RCC 7860 (cell line): Measurements from ENCODE around the gene CTSF.
"Not testable (repeated sequence)": the region's sequence is repeated elsewhere in the genome, so short reads cannot be mapped to it uniquely, and the experiment has no call there.

Experiments used
- DNase-seq: peaks from one replicate; pipeline ENCODE4 v3.0.0-alpha.2; 2015; ENCODE audit warnings: low spot score
- FAIRE-seq: peaks from 2 replicates; lab custom pipeline; 2012; peaks lifted over from hg19 to GRCh38; lab: Jason Lieb, UNC

Gene CTSF

DNA sequence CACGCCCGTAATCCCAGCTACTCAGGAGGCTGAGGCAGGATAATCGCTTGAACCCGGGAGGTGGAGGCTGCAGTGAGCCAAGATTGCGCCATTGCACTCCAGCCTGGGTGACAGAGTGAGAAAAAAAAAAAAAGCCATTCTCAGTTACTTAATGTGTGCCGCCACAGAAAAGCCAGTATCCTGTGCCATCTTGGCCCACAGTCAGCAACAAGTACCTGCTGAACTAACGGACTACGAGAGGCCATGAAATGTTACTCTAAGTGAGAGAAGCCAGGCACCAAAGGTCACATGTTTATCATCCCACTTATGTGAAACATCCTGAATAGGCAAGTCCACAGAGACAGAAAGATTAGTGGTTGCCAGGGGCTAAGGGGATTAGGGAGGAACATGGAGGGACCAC is 27.8 kb downstream of the CTSF start:
- DNase-seq, FAIRE-seq: not testable (repeated sequence)

DNA sequence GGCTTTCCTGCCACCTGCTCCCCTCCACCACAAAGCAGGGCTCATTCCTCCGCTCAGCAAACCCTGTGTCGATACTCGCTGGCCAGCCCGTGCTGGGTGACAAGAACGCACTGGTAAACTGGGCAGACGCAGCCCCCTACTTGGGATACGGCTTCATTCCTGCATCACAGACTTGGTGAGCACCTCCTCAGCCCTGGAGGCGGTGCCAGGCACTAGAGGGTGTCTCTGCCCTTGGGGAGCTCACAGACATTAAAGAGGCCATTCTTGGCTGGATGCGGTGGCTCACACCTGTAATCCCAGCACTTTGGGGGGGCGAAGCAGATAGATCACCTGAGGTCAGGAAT is 28.6 kb downstream of the CTSF start:
- DNase-seq (no peak), FAIRE-seq (no peak)

GRCh38 chr11:66539170-66539869 is 29.1 kb downstream of the CTSF start:
- no peak for DNase-seq
- no peak for FAIRE-seq

DNA sequence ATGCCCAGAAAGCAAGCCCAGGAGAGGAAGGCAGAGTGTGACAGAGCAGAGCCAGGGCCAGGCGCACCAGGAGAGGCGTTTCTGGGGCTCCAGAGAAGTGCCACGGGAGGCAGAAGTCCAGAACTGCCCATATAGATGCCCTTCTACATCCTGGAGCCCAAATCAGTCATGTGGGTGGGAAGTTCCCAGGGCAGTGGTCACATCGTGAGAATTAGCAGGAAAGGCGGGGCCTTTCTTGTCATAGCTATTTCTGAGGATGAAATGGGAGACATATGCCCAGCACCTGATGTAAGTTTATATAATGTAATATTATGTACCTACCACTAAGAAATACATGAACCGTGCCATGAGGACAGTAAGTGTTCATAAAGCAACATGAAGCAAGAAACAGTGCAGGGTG is 35.6 kb downstream of the CTSF start:
- DNase-seq (no peak), FAIRE-seq (no peak)

DNA sequence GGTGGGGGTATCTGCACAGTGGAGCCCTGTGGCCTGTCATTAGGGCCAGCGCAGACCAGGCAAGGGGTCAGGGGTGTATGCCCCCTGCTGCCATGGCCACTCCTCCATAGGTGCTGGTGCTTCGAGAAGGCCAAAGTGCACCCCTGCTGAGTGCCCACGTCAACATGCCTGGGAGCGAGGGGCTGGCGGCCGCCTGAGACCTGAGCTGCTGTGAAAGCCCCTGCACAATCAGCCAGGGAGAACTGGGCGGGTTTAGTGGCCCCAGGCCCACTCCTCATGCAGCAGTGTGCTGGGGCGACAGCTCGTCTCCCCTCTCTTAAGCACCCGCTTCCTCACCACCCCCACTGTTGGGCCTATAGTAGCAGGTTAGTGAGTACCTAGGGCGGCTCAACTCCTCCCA is 36.6 kb downstream of the CTSF start:
- DNase-seq (no peak), FAIRE-seq (no peak)

DNA sequence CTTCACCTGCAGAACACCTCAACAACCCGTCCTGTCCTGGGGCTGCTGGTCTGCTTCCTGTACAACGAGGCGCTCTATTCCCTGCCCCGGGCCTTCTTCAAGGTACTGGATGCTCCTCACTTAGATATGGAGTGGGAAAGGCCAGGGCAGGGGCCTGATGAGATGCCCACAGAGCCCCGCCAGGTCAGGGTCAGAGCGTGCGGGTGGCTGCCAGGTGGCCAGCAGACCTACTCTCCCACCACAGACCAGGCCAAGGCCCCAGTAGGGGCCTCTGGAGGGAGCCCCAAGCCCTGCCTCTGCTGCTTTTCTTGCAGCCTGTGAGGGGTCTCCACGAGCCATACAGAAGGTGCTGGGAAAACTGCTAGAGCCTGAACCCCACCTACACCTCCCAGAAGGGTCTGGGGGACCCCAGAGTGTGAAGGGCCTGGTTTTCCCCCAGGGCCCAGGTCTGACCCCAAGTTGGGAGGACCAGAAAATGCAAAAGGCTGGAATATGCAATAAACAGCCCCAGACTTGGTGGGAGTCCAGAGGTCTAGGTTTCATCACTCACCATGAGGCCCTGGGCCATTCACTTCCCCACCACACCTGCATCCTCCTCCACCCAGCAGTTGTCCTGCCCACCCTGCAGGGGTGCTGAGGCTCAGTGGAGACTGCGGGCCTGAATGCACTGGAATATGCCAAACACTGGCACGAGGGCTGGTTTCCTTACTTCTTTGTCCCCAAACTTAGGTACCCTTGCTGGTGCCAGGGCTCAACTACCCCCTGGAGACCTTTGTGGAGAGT is 37.3 kb downstream of the CTSF start:
- no peak for FAIRE-seq
- DNase-seq, result no peak

DNA sequence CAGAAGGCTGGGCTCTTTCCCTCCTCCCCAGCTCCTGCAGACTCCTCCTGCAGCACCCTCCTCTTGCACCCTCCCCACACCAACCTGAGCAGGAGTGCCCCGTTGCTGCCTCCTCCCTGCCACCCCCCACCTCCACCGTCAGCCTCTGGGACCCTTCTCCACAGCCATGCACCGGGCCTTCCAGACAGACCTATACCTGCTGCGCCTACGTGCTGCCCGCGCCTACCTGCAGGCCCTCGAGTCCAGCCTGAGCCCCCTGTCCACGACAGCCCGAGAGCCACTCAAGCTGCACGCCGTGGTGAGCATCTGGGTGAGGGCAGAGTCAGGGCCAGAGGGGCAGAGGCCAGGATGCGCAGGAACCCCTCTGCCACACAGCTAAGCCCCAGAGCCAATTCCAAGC is 38.8 kb downstream of the CTSF start:
- DNase-seq (no peak), FAIRE-seq (no peak)

- no peak for DNase-seq
- no peak for FAIRE-seq
Observed at GRCh38 chr11:66529069-66529468, 39.3 kb downstream of the CTSF start.

DNA sequence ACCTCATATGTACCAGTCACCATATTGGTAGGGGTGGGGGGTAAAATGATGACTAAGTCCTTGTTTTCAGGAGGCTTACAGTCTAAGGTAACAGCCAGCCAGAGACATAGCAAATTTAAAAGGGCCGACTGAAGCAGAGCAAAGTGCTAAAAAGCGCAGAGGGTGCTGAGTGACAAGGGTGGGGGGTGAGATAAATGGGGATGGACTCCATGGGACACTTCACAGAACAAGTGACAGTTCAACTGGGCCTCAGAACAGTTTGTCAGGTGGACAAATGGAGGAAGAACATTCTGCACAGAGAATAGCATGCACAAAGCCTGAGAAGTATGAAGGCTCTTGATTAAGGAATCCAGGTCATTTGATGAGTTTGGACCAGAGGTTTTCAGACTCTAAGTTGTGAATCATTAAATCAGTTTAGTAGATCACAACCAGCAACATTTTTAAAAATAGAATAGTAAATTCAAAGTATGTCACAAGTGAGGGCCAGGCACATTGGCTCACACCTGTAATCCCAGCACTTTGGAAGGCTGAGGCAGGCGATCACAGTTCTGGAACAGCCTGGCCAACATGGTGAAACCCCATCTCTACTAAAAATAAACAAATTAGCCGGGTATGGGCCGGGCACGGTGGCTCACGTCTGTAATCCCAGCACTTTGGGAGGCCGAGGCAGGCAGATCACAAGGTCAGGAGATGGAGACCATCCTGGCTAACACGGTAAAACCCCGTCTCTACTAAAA is 43.9 kb downstream of the CTSF start:
- no peak for FAIRE-seq

GRCh38 chr11:66523611-66524010 is 44.8 kb downstream of the CTSF start:
- no peak for DNase-seq
- FAIRE-seq, result no peak

More for the DNA sequence above, 43.9 kb downstream of the CTSF start:
- DNase-seq, result no peak
